Cardiac septum (tissue), 1 donor: ENCODE data around the gene OR5B3. TPM values are rescaled to one million over a fixed set of nuclear protein-coding genes. Genes with fewer than 3 reads are reported as not detected.

Experiments
- total RNA-seq: library from RNA; stranded (reverse); fragmentation: NEBNext Ultra II Directional; extraction: Animal tissue kit (Norgen Biotek cat#: 25700); gene quantifications from one replicate; pipeline ENCODE4 v1.2.1, GENCODE V29; 2021
- donor health status: DM: no; HTN: no; CAD: no.

Gene OR5B3
- total RNA-seq, 1 donor from 2014 or later, result not detected

Other genes with a start within 250 kb of the OR5B3 start
- not detected for gene OR9Q2, start 217.8 kb downstream of the OR5B3 start, total RNA-seq
- gene OR1S2, start 202.7 kb downstream of the OR5B3 start, total RNA-seq, result not detected
- not detected for gene OR1S1, start 194.2 kb downstream of the OR5B3 start, total RNA-seq
- gene OR10Q1, start 178.0 kb downstream of the OR5B3 start, total RNA-seq, result not detected
- gene OR10W1, start 138.6 kb downstream of the OR5B3 start, total RNA-seq, result not detected
- gene OR5B17, start 47.8 kb downstream of the OR5B3 start, total RNA-seq, result not detected
- not detected for gene OR5B2, start 21.2 kb upstream of the OR5B3 start, total RNA-seq
- gene OR5B12, start 35.4 kb upstream of the OR5B3 start, total RNA-seq, result not detected
- not detected for gene OR5B21, start 101.2 kb upstream of the OR5B3 start, total RNA-seq
- 4.4 TPM for gene LPXN, start 169.0 kb upstream of the OR5B3 start, total RNA-seq
- gene ZFP91, start 172.2 kb upstream of the OR5B3 start, total RNA-seq, result 63.1 TPM
- 1.3 TPM for gene CNTF, start 215.8 kb upstream of the OR5B3 start, total RNA-seq